Sigmoid colon (tissue), 4 donors: ENCODE measurements around the gene GMFB.

ENCODE experiments used
- CTCF ChIP-seq, 4 experiments: fragments of 450-650 bp in 3 of 4; fragments of 200-600 bp in 1 of 4; IDR thresholded peaks; one replicate each; pipeline ENCODE4 v1.5.1; 2016 to 2019; ENCODE audit warnings: antibody characterized with exemption in 4 of 4, mild to moderate bottlenecking in 3 of 4, moderate library complexity in 2 of 4
- EP300 ChIP-seq, 4 donors: sonication (generic); formaldehyde crosslinking; IDR thresholded peaks; one replicate each; pipeline ENCODE4 v1.6.1; 2017; ENCODE audit warnings: antibody characterized with exemption in 4 of 4
- POLR2A ChIP-seq, 2 donors: fragments of 450-650 bp; IDR thresholded peaks; one replicate each; pipeline ENCODE4 v1.6.1; 2016; ENCODE audit warnings: antibody characterized with exemption in 2 of 2, mild to moderate bottlenecking in 2 of 2, moderate library complexity in 2 of 2
- POLR2AphosphoS5 ChIP-seq, 4 donors: sonication (generic); formaldehyde crosslinking; IDR thresholded peaks; one replicate each; pipeline ENCODE4 v1.6.1; 2017; ENCODE audit warnings: antibody characterized with exemption in 4 of 4

- TF ChIP-seq CTCF (IDR thresholded peaks at IDR 0.05) (no peak), POLR2AphosphoS5 (IDR thresholded peaks at IDR 0.05) (no peak), POLR2A (IDR thresholded peaks at IDR 0.05) (no peak), EP300 (IDR thresholded peaks at IDR 0.05) (no peak)
Measured at GRCh38 chr14:54501480-54501879, 12.7 kb upstream of the GMFB start.
